MG63 (cell line): ENCODE results near the gene TOR2A. TPM values are rescaled to one million over a fixed set of nuclear protein-coding genes. Genes with fewer than 3 reads are reported as not detected.

Experiments used
- total RNA-seq: library from RNA; depleted of rRNA; stranded (reverse); fragments of >200 nt; shearing (Covaris generic); gene quantifications from 2 replicates; pipeline ENCODE4 v1.2.3, GENCODE V29; 2014; ENCODE audit warnings: low replicate concordance; rRNA removed

The TOR2A gene
- total RNA-seq, 1 experiment from 2014 or later: 5.8 TPM

Other genes with a start within 250 kb of the TOR2A start
- gene STXBP1, start 123.0 kb downstream of the TOR2A start, total RNA-seq: 0.36 and 87.7 TPM in 2 replicates
- gene CFAP157, start 28.3 kb downstream of the TOR2A start, total RNA-seq: not detected in 2 replicates
- 15.9 and 26.7 TPM in 2 replicates for gene PTRH1, start 19.6 kb downstream of the TOR2A start, total RNA-seq
- not detected in 2 replicates for gene TTC16, start 19.2 kb downstream of the TOR2A start, total RNA-seq
- gene SH2D3C, start 43.4 kb upstream of the TOR2A start, total RNA-seq: not detected in 2 replicates
- 48.6 and 67.5 TPM in 2 replicates for gene CDK9, start 50.7 kb upstream of the TOR2A start, total RNA-seq
- 100 and 115 TPM in 2 replicates for gene FPGS, start 67.6 kb upstream of the TOR2A start, total RNA-seq
- gene ENG, start 119.4 kb upstream of the TOR2A start, total RNA-seq: 12.9 and 14.0 TPM in 2 replicates
- 36.6 and 69.0 TPM in 2 replicates for gene AK1, start 142.4 kb upstream of the TOR2A start, total RNA-seq
- 40.5 and 47.3 TPM in 2 replicates for gene ST6GALNAC6, start 164.3 kb upstream of the TOR2A start, total RNA-seq
- gene ST6GALNAC4, start 181.7 kb upstream of the TOR2A start, total RNA-seq: 4.7 and 26.9 TPM in 2 replicates
- gene PIP5KL1, start 195.5 kb upstream of the TOR2A start, total RNA-seq: 0.13 TPM in 1 of 2 replicates, not detected in the other
- gene DPM2, start 202.6 kb upstream of the TOR2A start, total RNA-seq: 23.3 and 38.9 TPM in 2 replicates
- gene EEIG1, start 245.7 kb upstream of the TOR2A start, total RNA-seq: 10.3 and 11.8 TPM in 2 replicates